ENCODE results near the gene RASGRF2.

Gene RASGRF2

DNA sequence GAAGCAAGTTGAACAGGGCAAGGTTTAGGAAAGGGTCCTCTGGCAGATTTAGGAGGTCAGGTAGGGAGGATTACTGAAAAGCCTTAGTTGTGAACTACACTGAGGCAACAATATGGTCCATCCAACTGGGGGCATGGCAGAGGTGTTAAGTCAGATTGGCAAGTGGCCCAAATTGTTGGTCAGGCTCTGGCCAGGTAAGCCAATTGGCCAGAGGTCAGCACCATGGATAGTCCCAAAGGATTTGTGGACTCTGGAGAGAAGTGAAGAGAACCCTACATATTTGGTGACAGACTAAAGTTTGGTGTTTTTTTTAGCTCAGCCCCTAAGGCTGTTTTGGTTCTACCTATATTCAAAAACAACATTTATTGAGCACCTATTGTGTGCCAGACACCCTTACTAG, 39.1 kb upstream of the RASGRF2 start:
- no peak overlapping the region for H4K12ac ChIP-seq (ENCODE audit: low read depth, low read length)
- H2BK5ac ChIP-seq (ENCODE audit: low read depth, low read length, poor library complexity), result peak overlapping the region; percentile 7
- H3K18ac ChIP-seq (ENCODE audit: low read length), result no peak overlapping the region
- no peak overlapping the region for H4K91ac ChIP-seq (ENCODE audit: low read depth, low read length)
- no peak overlapping the region for H4K8ac ChIP-seq (ENCODE audit: low read depth, low read length)
- H2AK5ac ChIP-seq (ENCODE audit: low read length), result no peak overlapping the region
- H3K4ac ChIP-seq (ENCODE audit: low read depth, low read length), result no peak overlapping the region
- no peak overlapping the region for H3K27ac ChIP-seq (ENCODE audit: low read depth, low read length)
- H3K9ac ChIP-seq (ENCODE audit: low read length), result no peak overlapping the region
- no peaks in the 10 kb centered on the region for H3K27me3 ChIP-seq (ENCODE audit: insufficient read depth, low read length)
- peaks cover 0 to 2% of the 10 kb centered on the region in 2 experiments for H3K4me1 ChIP-seq (ENCODE audit: control insufficient read depth in 1 of 2, insufficient read depth in 2 of 2, low read length in 2 of 2)
- H3K23ac ChIP-seq (ENCODE audit: low read length), result no peak overlapping the region
- no peak overlapping the region for H2BK12ac ChIP-seq (ENCODE audit: low read length)
- no peak overlapping the region for H3K14ac ChIP-seq (ENCODE audit: low read length)
- no peak overlapping the region for H3K4me2 ChIP-seq (ENCODE audit: low read length)
- no peak overlapping the region for H2BK120ac ChIP-seq (ENCODE audit: insufficient read depth, low read length, poor library complexity)
- H3K4me3 ChIP-seq (ENCODE audit: low read depth, low read length), result no peak overlapping the region
- H3K79me2 ChIP-seq (ENCODE audit: control insufficient read depth, insufficient read depth, low read length, poor library complexity), result no peaks in the 10 kb centered on the region
- peaks cover 1% of the 10 kb centered on the region for H3K79me1 ChIP-seq (ENCODE audit: low read length)
- no peak overlapping the region for H2AFZ ChIP-seq (ENCODE audit: insufficient read depth, low read length, poor library complexity)
- DNase-seq, result no peak
- no peaks in the 10 kb centered on the region for H3K36me3 ChIP-seq (ENCODE audit: control insufficient read depth in 1 of 2, insufficient read depth in 2 of 2, low read length in 2 of 2)
- H3K9me3 ChIP-seq (ENCODE audit: insufficient read depth, low read depth, low read length), result no peaks in the 10 kb centered on the region

DNA sequence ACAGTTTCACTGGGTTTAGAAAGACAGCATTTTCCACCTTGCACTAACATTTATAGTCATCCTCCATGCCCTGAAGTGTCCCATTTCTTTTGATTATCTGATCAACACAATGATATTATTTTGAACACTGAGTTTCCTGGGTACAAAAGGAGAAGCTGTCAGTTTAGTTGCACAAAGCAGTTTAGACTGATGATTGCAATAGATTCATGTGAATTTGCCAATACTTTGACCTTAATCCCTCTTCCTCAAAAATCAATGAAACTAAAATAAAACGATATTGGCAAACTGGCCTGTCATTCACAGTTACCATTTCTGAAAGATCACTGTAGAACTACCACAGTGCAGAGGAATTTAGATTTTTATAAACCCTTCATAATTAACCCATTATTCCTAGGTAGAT, 34.2 kb upstream of the RASGRF2 start:
- peaks cover 0 to 1% of the 10 kb centered on the region in 2 experiments for H3K4me1 ChIP-seq (ENCODE audit: control insufficient read depth in 1 of 2, insufficient read depth in 2 of 2, low read length in 2 of 2)
- H3K4me3 ChIP-seq (ENCODE audit: low read depth, low read length), result no peak overlapping the region
- H2BK5ac ChIP-seq (ENCODE audit: low read depth, low read length, poor library complexity), result no peak overlapping the region
- H4K91ac ChIP-seq (ENCODE audit: low read depth, low read length), result no peak overlapping the region
- WGBS (ENCODE audit: extremely low coverage, insufficient coverage, insufficient read length), result no CpG with 5 or more reads among the region's 1 CpG
- H3K27me3 ChIP-seq (ENCODE audit: insufficient read depth, low read length), result no peaks in the 10 kb centered on the region
- H2BK12ac ChIP-seq (ENCODE audit: low read length), result no peak overlapping the region
- H3K4ac ChIP-seq (ENCODE audit: low read depth, low read length), result no peak overlapping the region
- H3K4me2 ChIP-seq (ENCODE audit: low read length), result no peak overlapping the region
- no peak overlapping the region for H3K9ac ChIP-seq (ENCODE audit: low read length)
- no peak overlapping the region for H2BK120ac ChIP-seq (ENCODE audit: insufficient read depth, low read length, poor library complexity)
- no peak overlapping the region for H2AFZ ChIP-seq (ENCODE audit: insufficient read depth, low read length, poor library complexity)
- no peaks in the 10 kb centered on the region for H3K36me3 ChIP-seq (ENCODE audit: control insufficient read depth in 1 of 2, insufficient read depth in 2 of 2, low read length in 2 of 2)
- no peak overlapping the region for H4K8ac ChIP-seq (ENCODE audit: low read depth, low read length)
- no peak overlapping the region for H4K12ac ChIP-seq (ENCODE audit: low read depth, low read length)
- H3K27ac ChIP-seq (ENCODE audit: low read depth, low read length), result no peak overlapping the region
- H3K23ac ChIP-seq (ENCODE audit: low read length), result no peak overlapping the region
- H3K18ac ChIP-seq (ENCODE audit: low read length), result no peak overlapping the region
- no peaks in the 10 kb centered on the region for H3K9me3 ChIP-seq (ENCODE audit: insufficient read depth, low read depth, low read length)
- no peak for DNase-seq
- no peak overlapping the region for H2AK5ac ChIP-seq (ENCODE audit: low read length)
- H3K79me2 ChIP-seq (ENCODE audit: control insufficient read depth, insufficient read depth, low read length, poor library complexity), result no peaks in the 10 kb centered on the region
- H3K14ac ChIP-seq (ENCODE audit: low read length), result no peak overlapping the region
- H3K79me1 ChIP-seq (ENCODE audit: low read length), result no peaks in the 10 kb centered on the region

DNA sequence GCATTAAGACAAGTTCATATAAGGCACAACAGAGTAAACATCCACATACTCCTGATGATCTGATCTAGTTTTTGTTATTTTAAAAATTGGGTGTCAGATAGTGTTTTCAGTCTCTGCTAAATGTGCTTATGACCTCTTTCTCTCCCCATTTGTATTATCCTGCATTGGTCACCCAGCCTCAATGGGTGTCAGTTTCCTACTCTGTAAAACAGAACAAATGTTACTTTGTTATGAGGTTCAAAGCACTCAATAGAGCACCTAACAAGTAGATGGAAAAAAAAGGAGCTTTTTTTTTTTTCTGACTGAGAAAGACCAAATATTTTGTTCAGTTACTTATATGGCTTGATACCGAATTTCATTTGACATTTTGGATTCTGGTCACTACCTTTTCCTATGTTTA, 33.6 kb upstream of the RASGRF2 start:
- H3K4me3 ChIP-seq (ENCODE audit: low read depth, low read length), result no peak overlapping the region
- no peak overlapping the region for H4K8ac ChIP-seq (ENCODE audit: low read depth, low read length)
- H3K79me2 ChIP-seq (ENCODE audit: control insufficient read depth, insufficient read depth, low read length, poor library complexity), result no peaks in the 10 kb centered on the region
- no peak overlapping the region for H3K4ac ChIP-seq (ENCODE audit: low read depth, low read length)
- no peaks in the 10 kb centered on the region for H3K4me1 ChIP-seq (ENCODE audit: control insufficient read depth in 1 of 2, insufficient read depth in 2 of 2, low read length in 2 of 2)
- H3K18ac ChIP-seq (ENCODE audit: low read length), result no peak overlapping the region
- H2AFZ ChIP-seq (ENCODE audit: insufficient read depth, low read length, poor library complexity), result no peak overlapping the region
- no peak overlapping the region for H2BK5ac ChIP-seq (ENCODE audit: low read depth, low read length, poor library complexity)
- no peak overlapping the region for H4K12ac ChIP-seq (ENCODE audit: low read depth, low read length)
- H2BK12ac ChIP-seq (ENCODE audit: low read length), result no peak overlapping the region
- H2BK120ac ChIP-seq (ENCODE audit: insufficient read depth, low read length, poor library complexity), result no peak overlapping the region
- H3K9me3 ChIP-seq (ENCODE audit: insufficient read depth, low read depth, low read length), result no peaks in the 10 kb centered on the region
- no peaks in the 10 kb centered on the region for H3K36me3 ChIP-seq (ENCODE audit: control insufficient read depth in 1 of 2, insufficient read depth in 2 of 2, low read length in 2 of 2)
- H3K27me3 ChIP-seq (ENCODE audit: insufficient read depth, low read length), result no peaks in the 10 kb centered on the region
- H2AK5ac ChIP-seq (ENCODE audit: low read length), result no peak overlapping the region
- H3K4me2 ChIP-seq (ENCODE audit: low read length), result no peak overlapping the region
- H3K79me1 ChIP-seq (ENCODE audit: low read length), result no peaks in the 10 kb centered on the region
- H3K23ac ChIP-seq (ENCODE audit: low read length), result no peak overlapping the region
- no peak for DNase-seq
- WGBS (ENCODE audit: extremely low coverage, insufficient coverage, insufficient read length), result no CpG with 5 or more reads among the region's 1 CpG
- no peak overlapping the region for H3K14ac ChIP-seq (ENCODE audit: low read length)
- no peak overlapping the region for H3K27ac ChIP-seq (ENCODE audit: low read depth, low read length)
- no peak overlapping the region for H4K91ac ChIP-seq (ENCODE audit: low read depth, low read length)
- H3K9ac ChIP-seq (ENCODE audit: low read length), result no peak overlapping the region

DNA sequence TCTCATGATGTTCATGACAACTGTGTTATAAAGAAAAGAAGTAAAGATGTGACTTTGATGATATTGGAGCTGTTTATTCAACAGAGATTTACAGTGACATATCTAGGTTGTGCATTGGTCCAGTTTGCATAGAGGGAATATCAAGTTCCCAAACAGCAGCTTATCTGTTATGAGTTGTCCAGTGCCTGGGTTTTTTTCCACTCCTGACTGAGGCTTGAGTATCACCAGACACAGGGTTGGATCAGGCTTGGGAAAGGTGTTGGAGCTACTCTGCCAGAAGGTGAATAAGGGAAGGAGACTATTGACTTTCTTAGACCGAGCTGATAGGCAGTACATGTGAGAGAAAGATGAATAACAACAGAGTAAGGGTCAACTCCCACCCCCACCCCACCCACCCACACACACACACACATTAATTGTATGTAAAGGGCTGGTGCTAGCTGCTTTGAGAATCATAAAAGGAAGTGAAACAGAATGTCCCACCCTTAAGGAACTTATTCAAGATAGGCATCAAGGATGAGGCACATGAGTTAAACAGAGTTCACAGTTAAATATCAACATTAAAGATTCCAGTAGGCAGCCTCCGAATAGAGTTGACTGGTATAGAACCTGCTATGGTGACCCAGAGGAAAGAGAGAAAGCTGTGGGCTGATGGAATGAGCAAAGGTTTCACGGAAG, 33.0 kb upstream of the RASGRF2 start:
- Histone ChIP-seq H3K27me3 (ENCODE audit: insufficient read depth, low read length) (no peaks in the 10 kb centered on the region), H3K23ac (ENCODE audit: low read length) (no peak overlapping the region), H3K4ac (ENCODE audit: low read depth, low read length) (no peak overlapping the region), H3K9me3 (ENCODE audit: insufficient read depth, low read depth, low read length) (no peaks in the 10 kb centered on the region), H3K27ac (ENCODE audit: low read depth, low read length) (no peak overlapping the region), H4K91ac (ENCODE audit: low read depth, low read length) (no peak overlapping the region), H3K14ac (ENCODE audit: low read length) (no peak overlapping the region), H4K8ac (ENCODE audit: low read depth, low read length) (no peak overlapping the region), H3K4me2 (ENCODE audit: low read length) (no peak overlapping the region), H3K36me3 (ENCODE audit: control insufficient read depth in 1 of 2, insufficient read depth in 2 of 2, low read length in 2 of 2) (no peaks in the 10 kb centered on the region), H3K18ac (ENCODE audit: low read length) (no peak overlapping the region), H3K79me1 (ENCODE audit: low read length) (no peaks in the 10 kb centered on the region), H2BK5ac (ENCODE audit: low read depth, low read length, poor library complexity) (no peak overlapping the region), H2AK5ac (ENCODE audit: low read length) (no peak overlapping the region), H2BK12ac (ENCODE audit: low read length) (no peak overlapping the region), H3K9ac (ENCODE audit: low read length) (no peak overlapping the region), H3K4me3 (ENCODE audit: low read depth, low read length) (no peak overlapping the region), H2AFZ (ENCODE audit: insufficient read depth, low read length, poor library complexity) (no peak overlapping the region), H2BK120ac (ENCODE audit: insufficient read depth, low read length, poor library complexity) (no peak overlapping the region), H3K79me2 (ENCODE audit: control insufficient read depth, insufficient read depth, low read length, poor library complexity) (no peaks in the 10 kb centered on the region), H3K4me1 (ENCODE audit: control insufficient read depth in 1 of 2, insufficient read depth in 2 of 2, low read length in 2 of 2) (no peaks in the 10 kb centered on the region), H4K12ac (ENCODE audit: low read depth, low read length) (no peak overlapping the region)
- DNase-seq, result no peak
- WGBS (ENCODE audit: extremely low coverage, insufficient coverage, insufficient read length), result no CpG with 5 or more reads among the region's 3 CpGs

All from trophoblast cell (in vitro differentiated cells and primary cell).